Keratinocyte (primary cell): Measurements from ENCODE around the gene GMIP. TPM values are rescaled to one million over a fixed set of nuclear protein-coding genes. Genes with fewer than 3 reads are reported as not detected.

Experiments
- DNase-seq: peaks from one replicate; pipeline ENCODE4 v3.0.0-alpha.2; 2011; ENCODE audit warnings: low read depth, missing footprints, low spot score
- FAIRE-seq: peaks from 2 replicates; lab custom pipeline; 2011; peaks lifted over from hg19 to GRCh38; lab: Jason Lieb, UNC
- H2AFZ ChIP-seq: 2 replicates; pipeline ENCODE4 v1.6.0; 2012; ENCODE audit warnings: low read length, control low read depth, inconsistent platforms; ENCODE audit not compliant: control insufficient read depth
- H3K27ac ChIP-seq: 2 replicates; pipeline ENCODE4 v1.5.1; 2011; ENCODE audit warnings: low read length; ENCODE audit not compliant: control insufficient read depth, insufficient read depth
- H3K27me3 ChIP-seq: 3 replicates; pipeline ENCODE4 v1.6.0; 2011; ENCODE audit warnings: low read length; ENCODE audit not compliant: control insufficient read depth, insufficient read depth; ENCODE audit errors: extremely low read depth
- H3K36me3 ChIP-seq, 2 experiments: 2 replicates in 1 of 2; 3 replicates in 1 of 2; pipeline ENCODE4 v1.5.1; 2011; ENCODE audit warnings: low read length in 2 of 2, mild to moderate bottlenecking in 1 of 2; ENCODE audit not compliant: control insufficient read depth in 2 of 2, insufficient read depth in 2 of 2; ENCODE audit errors: extremely low read depth in 1 of 2
- H3K4me1 ChIP-seq: 3 replicates; pipeline ENCODE4 v1.5.1; 2011; ENCODE audit warnings: low read length; ENCODE audit not compliant: control insufficient read depth, insufficient read depth; ENCODE audit errors: extremely low read depth
- H3K4me2 ChIP-seq: 3 replicates; pipeline ENCODE4 v1.6.0; 2011; ENCODE audit warnings: low read depth, low read length; ENCODE audit not compliant: control insufficient read depth, insufficient read depth; ENCODE audit errors: extremely low read depth
- H3K4me3 ChIP-seq, 3 experiments: fragments of 200-600 bp in 1 of 3; sonication (generic) in 1 of 3; 2 replicates in 2 of 3; 3 replicates in 1 of 3; pipeline ENCODE4 v1.5.1; 2011 to 2016; ENCODE audit warnings: low read length in 3 of 3, mild to moderate bottlenecking in 3 of 3, control low read depth in 2 of 3, inconsistent platforms in 1 of 3, low read depth in 1 of 3, mixed read lengths in 1 of 3, mixed run types in 1 of 3, moderate library complexity in 1 of 3; ENCODE audit not compliant: control insufficient read depth in 2 of 3, insufficient read depth in 2 of 3; ENCODE audit errors: extremely low read depth in 1 of 3
- H3K79me2 ChIP-seq: 2 replicates; pipeline ENCODE4 v1.6.0; 2012; ENCODE audit warnings: low read length; ENCODE audit not compliant: control insufficient read depth, insufficient read depth
- H3K9ac ChIP-seq: 3 replicates; pipeline ENCODE4 v1.6.0; 2011; ENCODE audit warnings: low read length; ENCODE audit not compliant: control insufficient read depth, insufficient read depth; ENCODE audit errors: extremely low read depth
- H3K9me1 ChIP-seq: 3 replicates; pipeline ENCODE4 v1.6.0; 2011; ENCODE audit warnings: low read length; ENCODE audit not compliant: control insufficient read depth, insufficient read depth; ENCODE audit errors: extremely low read depth
- H3K9me3 ChIP-seq: 2 replicates; pipeline ENCODE4 v1.5.1; 2012; ENCODE audit warnings: low read depth, low read length; ENCODE audit not compliant: control insufficient read depth
- H4K20me1 ChIP-seq: 3 replicates; pipeline ENCODE4 v1.6.0; 2011; ENCODE audit warnings: low read length; ENCODE audit not compliant: control insufficient read depth, insufficient read depth; ENCODE audit errors: extremely low read depth
- CTCF ChIP-seq, 3 experiments: IDR thresholded peaks in 1 of 3; conservative IDR thresholded peaks in 1 of 3; optimal IDR thresholded peaks in 1 of 3; 2 replicates in 2 of 3; 3 replicates in 1 of 3; pipeline versions ENCODE3 to v1.5.1; 2011; ENCODE audit warnings: low read length in 3 of 3, mild to moderate bottlenecking in 3 of 3, moderate library complexity in 2 of 3, control low read depth in 1 of 3, inconsistent platforms in 1 of 3; ENCODE audit not compliant: insufficient read depth in 2 of 3; ENCODE audit errors: extremely low read depth in 1 of 3
- EZH2 ChIP-seq: IDR thresholded peaks from one replicate; pipeline ENCODE4 v1.6.1; 2012; ENCODE audit warnings: inconsistent platforms, mild to moderate bottlenecking, low read length, moderate library complexity
- dilution Hi-C: fragments of 300-500 bp; cut with MboI; formaldehyde crosslinking; loops from one replicate; pipeline ENCODE4 v1.7.0; 2020; ENCODE audit warnings: low sequenced_read_pairs; ENCODE audit not compliant: extremely low pct_ligation_motif_present
- polyA plus RNA-seq, 5 experiments: library from polyadenylated mRNA; depleted of rRNA in 3 of 5; stranded (reverse) in 3 of 5; stranded (forward) in 1 of 5; unstranded in 1 of 5; fragments of >200 nt; gene quantifications; 1 replicate in 1 of 5; 2 replicates in 3 of 5; 3 replicates in 1 of 5; pipeline versions ENCODE4 v1.2.1 to v1.2.3, GENCODE V29; 2011 to 2012; ENCODE audit warnings: missing spikeins in 2 of 5, low read depth in 1 of 5, low replicate concordance in 1 of 5

Gene GMIP
- polyA plus RNA-seq, 1 donor (not counting 4 experiments of a cell fraction or from before 2014, with no cell fraction given), result 5.0 TPM

GRCh38 chr19:19606021-19606420 lies 37.4 kb downstream of the GMIP start:
- dilution Hi-C loops, result no loop called here
- DNase-seq, result peak; percentile 89
- FAIRE-seq, result peak; percentile 97

DNA sequence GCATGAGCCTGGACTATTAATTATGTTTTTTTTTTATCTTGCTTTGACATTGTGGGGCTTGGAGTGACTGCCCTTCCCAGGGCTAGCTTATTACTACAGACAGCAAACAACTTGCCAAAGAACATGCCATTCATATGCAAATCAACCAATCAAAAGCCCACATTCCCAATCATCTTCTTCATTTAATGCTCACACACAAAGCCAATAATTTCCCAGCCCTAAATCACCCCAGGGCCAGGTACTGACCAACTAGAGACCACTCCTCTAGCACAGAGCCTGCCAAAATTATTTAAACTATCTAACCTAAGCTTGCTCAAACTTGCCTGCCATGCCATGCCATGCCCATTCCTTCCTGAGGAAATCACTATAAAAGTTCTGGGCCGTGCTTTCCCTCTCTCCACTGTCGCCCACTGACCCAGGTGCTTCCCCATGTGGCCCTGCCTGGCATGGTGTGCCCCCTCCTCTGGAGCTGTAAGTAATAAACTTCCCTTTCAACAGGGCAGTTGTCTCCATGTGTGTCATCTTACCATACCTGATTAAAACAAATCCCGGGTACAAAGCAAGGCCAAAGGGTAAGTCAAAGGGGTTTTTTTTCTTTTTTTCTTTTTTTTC lies 40.6 kb downstream of the GMIP start:
- H3K27me3 ChIP-seq, result no peaks in the 10 kb centered on the region
- H3K9me3 ChIP-seq, result no peaks in the 10 kb centered on the region
- no peaks in the 10 kb centered on the region for H4K20me1 ChIP-seq
- peak; percentile 93 for FAIRE-seq
- peak overlapping the region; percentile 71 for H3K27ac ChIP-seq
- H2AFZ ChIP-seq, result peak overlapping the region; percentile 81
- H3K36me3 ChIP-seq, result no peaks in the 10 kb centered on the region
- no peaks in the 10 kb centered on the region for H3K79me2 ChIP-seq
- dilution Hi-C loops, result no loop called here
- peaks cover 27% of the 10 kb centered on the region for H3K4me1 ChIP-seq
- peak overlapping the region in 2 of 3 experiments; percentile 49 to 53 for H3K4me3 ChIP-seq
- peak overlapping the region; percentile 82 for H3K4me2 ChIP-seq
- TF ChIP-seq EZH2, result no peak
- no peak for TF ChIP-seq CTCF (optimal IDR thresholded peaks at IDR 0.05 in 1 of 3, IDR thresholded peaks at IDR 0.05 in 1 of 3, conservative IDR thresholded peaks at IDR 0.05 in 1 of 3; ENCODE audit: extremely low read depth in 1 of 3, insufficient read depth in 2 of 3, low read length in 3 of 3)
- H3K9me1 ChIP-seq, result no peaks in the 10 kb centered on the region
- no peak for DNase-seq
- H3K9ac ChIP-seq, result peak overlapping the region; percentile 57

More at GRCh38 chr19:19606021-19606420, 37.4 kb downstream of the GMIP start:
- Histone ChIP-seq H3K27me3 (no peaks in the 10 kb centered on the region), H3K36me3 (no peaks in the 10 kb centered on the region), H3K9me1 (no peaks in the 10 kb centered on the region), H2AFZ (no peak overlapping the region), H3K4me1 (peaks cover 27% of the 10 kb centered on the region), H3K4me3 (no peak overlapping the region), H3K27ac (peak overlapping the region; percentile 47), H3K4me2 (peak overlapping the region; percentile 42), H3K9me3 (no peaks in the 10 kb centered on the region), H4K20me1 (no peaks in the 10 kb centered on the region), H3K79me2 (no peaks in the 10 kb centered on the region), H3K9ac (no peak overlapping the region)
- TF ChIP-seq CTCF (optimal IDR thresholded peaks at IDR 0.05 in 1 of 3, IDR thresholded peaks at IDR 0.05 in 1 of 3, conservative IDR thresholded peaks at IDR 0.05 in 1 of 3; ENCODE audit: extremely low read depth in 1 of 3, insufficient read depth in 2 of 3, low read length in 3 of 3) (no peak), EZH2 (no peak)
